ENCODE results near the gene FERMT3.

FERMT3 gene

DNA sequence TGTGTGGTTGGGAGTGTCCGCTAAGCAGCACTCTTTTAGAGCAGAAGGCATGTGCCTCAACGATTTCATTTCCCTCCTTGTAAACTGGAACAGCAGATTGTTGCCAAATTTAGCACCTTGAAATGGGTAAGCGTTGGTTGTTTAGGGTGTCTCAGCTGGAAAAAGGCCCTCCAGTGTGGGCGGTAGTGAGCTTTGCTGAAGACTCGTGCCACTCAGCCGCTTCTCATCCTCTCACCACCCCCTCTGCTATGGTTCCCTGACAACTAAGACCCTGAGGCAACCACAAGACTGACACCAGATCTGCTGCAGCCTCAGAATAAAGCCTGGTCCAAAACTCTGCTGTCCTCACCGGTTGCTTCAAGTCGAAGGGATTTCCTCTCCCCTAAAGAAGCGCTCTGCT is 9.9 kb upstream of the FERMT3 start:
- no peak for ATAC-seq
- TF ChIP-seq, protein P1, sequence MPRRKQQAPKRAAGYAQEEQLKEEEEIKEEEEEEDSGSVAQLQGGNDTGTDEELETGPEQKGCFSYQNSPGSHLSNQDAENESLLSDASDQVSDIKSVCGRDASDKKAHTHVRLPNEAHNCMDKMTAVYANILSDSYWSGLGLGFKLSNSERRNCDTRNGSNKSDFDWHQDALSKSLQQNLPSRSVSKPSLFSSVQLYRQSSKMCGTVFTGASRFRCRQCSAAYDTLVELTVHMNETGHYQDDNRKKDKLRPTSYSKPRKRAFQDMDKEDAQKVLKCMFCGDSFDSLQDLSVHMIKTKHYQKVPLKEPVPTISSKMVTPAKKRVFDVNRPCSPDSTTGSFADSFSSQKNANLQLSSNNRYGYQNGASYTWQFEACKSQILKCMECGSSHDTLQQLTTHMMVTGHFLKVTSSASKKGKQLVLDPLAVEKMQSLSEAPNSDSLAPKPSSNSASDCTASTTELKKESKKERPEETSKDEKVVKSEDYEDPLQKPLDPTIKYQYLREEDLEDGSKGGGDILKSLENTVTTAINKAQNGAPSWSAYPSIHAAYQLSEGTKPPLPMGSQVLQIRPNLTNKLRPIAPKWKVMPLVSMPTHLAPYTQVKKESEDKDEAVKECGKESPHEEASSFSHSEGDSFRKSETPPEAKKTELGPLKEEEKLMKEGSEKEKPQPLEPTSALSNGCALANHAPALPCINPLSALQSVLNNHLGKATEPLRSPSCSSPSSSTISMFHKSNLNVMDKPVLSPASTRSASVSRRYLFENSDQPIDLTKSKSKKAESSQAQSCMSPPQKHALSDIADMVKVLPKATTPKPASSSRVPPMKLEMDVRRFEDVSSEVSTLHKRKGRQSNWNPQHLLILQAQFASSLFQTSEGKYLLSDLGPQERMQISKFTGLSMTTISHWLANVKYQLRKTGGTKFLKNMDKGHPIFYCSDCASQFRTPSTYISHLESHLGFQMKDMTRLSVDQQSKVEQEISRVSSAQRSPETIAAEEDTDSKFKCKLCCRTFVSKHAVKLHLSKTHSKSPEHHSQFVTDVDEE (CRISPR knock-in tag; IDR thresholded peaks at IDR 0.05) = no peak
- TF ChIP-seq ZNF8 (CRISPR knock-in tag; IDR thresholded peaks at IDR 0.05) = no peak
- TF ChIP-seq ARNTL (CRISPR knock-in tag; IDR thresholded peaks at IDR 0.05; ENCODE audit: borderline replicate concordance, low read depth) = no peak
- no peak for TF ChIP-seq ZC3H10 (CRISPR knock-in tag; IDR thresholded peaks at IDR 0.05)
- no peak for TF ChIP-seq ZNF565 (CRISPR knock-in tag; conservative IDR thresholded peaks at IDR 0.05; ENCODE audit: low read depth)
- no peak for TF ChIP-seq TOX (CRISPR knock-in tag; IDR thresholded peaks at IDR 0.05; ENCODE audit: borderline replicate concordance)
- no peak for TF ChIP-seq RARB (CRISPR knock-in tag; IDR thresholded peaks at IDR 0.05)
- no peak for TF ChIP-seq PATZ1 (CRISPR knock-in tag; IDR thresholded peaks at IDR 0.05; ENCODE audit: borderline replicate concordance)
- no peak for TF ChIP-seq OSR1 (CRISPR knock-in tag; IDR thresholded peaks at IDR 0.05)

DNA sequence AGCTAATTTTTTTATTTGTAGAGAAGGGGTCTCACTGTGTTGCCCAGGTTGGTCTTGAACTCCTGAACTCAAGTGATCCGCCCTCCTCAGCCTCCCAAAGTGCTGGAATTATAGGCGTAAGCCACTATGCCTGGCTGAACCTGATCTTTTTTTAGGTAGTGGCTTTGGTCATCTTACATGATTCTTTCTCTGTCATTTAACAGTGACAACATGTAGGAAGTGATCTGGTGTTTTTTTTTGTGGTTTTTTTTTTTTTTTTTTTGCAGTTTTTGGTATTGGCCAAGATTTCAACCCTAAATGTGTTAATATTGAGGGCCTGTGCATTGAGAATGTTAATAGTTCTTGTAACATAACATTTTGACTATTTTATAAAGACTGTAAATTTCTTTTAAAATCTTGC is 8.0 kb upstream of the FERMT3 start:
- TF ChIP-seq ZNF70 (CRISPR knock-in tag; IDR thresholded peaks at IDR 0.05) (no peak), CSDC2 (CRISPR knock-in tag; IDR thresholded peaks at IDR 0.05) (no peak), ZC3H10 (CRISPR knock-in tag; IDR thresholded peaks at IDR 0.05) (no peak), ESRRG (CRISPR knock-in tag; IDR thresholded peaks at IDR 0.05) (no peak), POU6F1 (CRISPR knock-in tag; IDR thresholded peaks at IDR 0.05; ENCODE audit: borderline replicate concordance, low read depth) (no peak), BACH2 (CRISPR knock-in tag; IDR thresholded peaks at IDR 0.05; ENCODE audit: borderline replicate concordance) (no peak), SNAI2 (CRISPR knock-in tag; IDR thresholded peaks at IDR 0.05) (no peak), ZNF8 (CRISPR knock-in tag; IDR thresholded peaks at IDR 0.05) (no peak), PATZ1 (CRISPR knock-in tag; IDR thresholded peaks at IDR 0.05; ENCODE audit: borderline replicate concordance) (no peak), ARNTL (CRISPR knock-in tag; IDR thresholded peaks at IDR 0.05; ENCODE audit: borderline replicate concordance, low read depth) (no peak), TOX (CRISPR knock-in tag; IDR thresholded peaks at IDR 0.05; ENCODE audit: borderline replicate concordance) (no peak), ZFP3 (CRISPR knock-in tag; IDR thresholded peaks at IDR 0.05) (no peak)
- TF ChIP-seq, protein P2, sequence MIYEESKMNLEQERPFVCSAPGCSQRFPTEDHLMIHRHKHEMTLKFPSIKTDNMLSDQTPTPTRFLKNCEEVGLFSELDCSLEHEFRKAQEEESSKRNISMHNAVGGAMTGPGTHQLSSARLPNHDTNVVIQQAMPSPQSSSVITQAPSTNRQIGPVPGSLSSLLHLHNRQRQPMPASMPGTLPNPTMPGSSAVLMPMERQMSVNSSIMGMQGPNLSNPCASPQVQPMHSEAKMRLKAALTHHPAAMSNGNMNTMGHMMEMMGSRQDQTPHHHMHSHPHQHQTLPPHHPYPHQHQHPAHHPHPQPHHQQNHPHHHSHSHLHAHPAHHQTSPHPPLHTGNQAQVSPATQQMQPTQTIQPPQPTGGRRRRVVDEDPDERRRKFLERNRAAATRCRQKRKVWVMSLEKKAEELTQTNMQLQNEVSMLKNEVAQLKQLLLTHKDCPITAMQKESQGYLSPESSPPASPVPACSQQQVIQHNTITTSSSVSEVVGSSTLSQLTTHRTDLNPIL (CRISPR knock-in tag; IDR thresholded peaks at IDR 0.05; ENCODE audit: low read depth) = no peak
- TF ChIP-seq, protein P1 (CRISPR knock-in tag; IDR thresholded peaks at IDR 0.05) = no peak
- no peak for ATAC-seq
